NCI-H345 treated with DMSO at 0.1 percent for 48 hours (cell line): Measurements from ENCODE around the gene GRAMD1A.

Experiments used
- DNase-seq: peaks from one replicate; lab custom pipeline; 2025; ENCODE audit not compliant: unreplicated experiment; lab: John Stamatoyannopoulos, UW

The GRAMD1A gene

GRCh38 chr19:35069696-35070095 is 69.6 kb downstream of the GRAMD1A start:
- DNase-seq: no peak

GRCh38 chr19:35070471-35070870 is 70.3 kb downstream of the GRAMD1A start:
- DNase-seq: no peak

GRCh38 chr19:35073516-35073915 is 73.4 kb downstream of the GRAMD1A start:
- no peak for DNase-seq

- no peak for DNase-seq
Observed at GRCh38 chr19:35073941-35074340, 73.8 kb downstream of the GRAMD1A start.

- no peak for DNase-seq
Observed at GRCh38 chr19:35074426-35075201, 74.5 kb downstream of the GRAMD1A start.

GRCh38 chr19:35075202-35076025 is 75.3 kb downstream of the GRAMD1A start:
- no peak for DNase-seq

GRCh38 chr19:35076026-35076370 is 75.9 kb downstream of the GRAMD1A start:
- DNase-seq: no peak
